GM18873 (cell line): Measurements from ENCODE around the gene SNRK.
A peak's percentile ranks its signal among the peaks of the same experiment; 100 is the strongest.

ENCODE experiments used
- ATAC-seq: cut with Tn5 transposase; IDR thresholded peaks from one replicate; pipeline ENCODE4 v1.9.1; 2021; ENCODE audit warnings: mild to moderate bottlenecking, moderate library complexity, moderate number of reproducible peaks; ENCODE audit not compliant: unreplicated experiment, low FRiP score

The SNRK gene

DNA sequence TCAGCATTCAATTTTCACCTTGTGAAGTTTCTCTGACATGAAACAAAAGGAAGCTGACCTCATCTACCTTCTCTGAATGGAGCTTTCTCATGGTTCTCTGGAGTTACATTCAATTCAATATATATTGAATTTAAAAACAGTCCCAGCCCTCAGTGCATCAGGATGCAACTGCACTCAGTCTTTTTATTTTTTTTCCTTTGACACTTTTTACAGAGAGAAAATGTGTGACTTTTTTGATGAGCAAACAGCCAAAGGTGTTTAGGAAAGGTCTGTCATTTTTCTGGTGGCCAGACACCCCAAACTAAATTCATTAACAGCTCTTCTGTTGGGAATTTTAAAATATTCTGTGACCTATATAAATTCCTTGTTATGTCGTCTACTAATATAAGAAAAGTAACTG lies 19.3 kb upstream of the SNRK start:
- ATAC-seq, result no peak

- ATAC-seq, result no peak
Observed at GRCh38 chr3:43268636-43269035, 17.7 kb upstream of the SNRK start.

GRCh38 chr3:43270078-43270477 lies 16.3 kb upstream of the SNRK start:
- ATAC-seq, result no peak

DNA sequence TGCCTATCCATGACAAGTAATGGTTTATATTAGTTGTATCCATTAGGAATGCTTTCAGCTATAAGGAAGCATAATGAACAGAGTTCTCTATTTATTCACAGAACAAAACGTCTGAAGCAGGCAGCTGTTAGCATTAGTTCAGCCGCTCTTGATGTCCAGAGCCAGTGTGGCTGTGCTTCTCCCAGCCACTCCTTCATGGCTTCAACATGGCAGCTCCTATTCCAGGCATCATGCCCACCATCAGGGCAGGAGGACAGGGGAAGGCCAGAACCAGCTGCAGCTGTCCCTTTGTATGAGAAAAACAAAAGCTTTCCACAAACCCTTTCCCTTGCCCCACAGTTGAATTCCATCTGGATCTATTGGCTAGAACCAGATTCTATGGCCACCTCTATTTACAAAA lies 12.9 kb upstream of the SNRK start:
- ATAC-seq, result no peak

- ATAC-seq, result no peak
Observed at GRCh38 chr3:43279082-43279481, 7.3 kb upstream of the SNRK start.

GRCh38 chr3:43279532-43279931 lies 6.8 kb upstream of the SNRK start:
- ATAC-seq, result no peak

GRCh38 chr3:43281020-43281419 lies 5.3 kb upstream of the SNRK start:
- ATAC-seq, result no peak

- no peak for ATAC-seq
Observed at GRCh38 chr3:43284171-43284570, 2.2 kb upstream of the SNRK start.

GRCh38 chr3:43285644-43286043 lies 696 bp upstream of the SNRK start:
- ATAC-seq, result no peak

DNA sequence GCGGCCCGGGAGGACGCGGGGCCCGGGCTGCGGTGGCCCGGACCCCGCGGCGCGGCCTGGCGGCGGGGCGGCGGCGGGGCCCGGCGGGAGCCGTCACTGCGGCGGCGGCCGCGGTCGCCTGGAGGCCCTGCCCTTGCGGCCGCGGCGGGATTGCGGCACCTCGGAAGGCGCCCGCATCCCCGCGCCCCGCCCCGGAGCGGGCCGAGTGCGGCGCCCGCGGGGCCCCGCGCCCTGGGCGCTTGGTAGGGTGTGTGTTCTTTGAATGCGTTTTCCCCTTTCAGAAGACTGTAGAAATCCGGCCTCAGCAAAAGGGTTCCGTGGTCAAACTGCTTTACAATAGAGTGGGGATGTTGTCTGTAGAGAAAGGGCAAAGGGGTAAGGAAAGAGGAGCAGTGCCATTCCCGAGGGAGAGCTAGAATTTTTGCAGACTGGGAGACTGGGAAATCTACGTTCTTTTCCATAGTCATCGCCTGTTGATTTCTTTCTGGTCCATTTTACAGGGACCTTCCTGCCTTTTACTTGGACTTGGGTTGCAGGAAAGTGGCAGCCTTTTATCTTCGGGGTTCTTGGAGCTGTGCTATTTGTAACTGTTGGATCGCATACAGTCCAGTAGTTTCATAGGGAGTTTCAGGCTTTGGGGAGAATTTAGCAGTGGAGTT lies 630 bp downstream of the SNRK start:
- peak; percentile 19 for ATAC-seq

GRCh38 chr3:43287500-43287873 lies 1.1 kb downstream of the SNRK start:
- no peak for ATAC-seq

GRCh38 chr3:43288366-43288765 lies 2.0 kb downstream of the SNRK start:
- ATAC-seq, result no peak

GRCh38 chr3:43288850-43289249 lies 2.5 kb downstream of the SNRK start:
- ATAC-seq, result no peak

- no peak for ATAC-seq
Observed at GRCh38 chr3:43289401-43289800, 3.1 kb downstream of the SNRK start.

- ATAC-seq, result no peak
Observed at GRCh38 chr3:43289841-43290470, 3.6 kb downstream of the SNRK start.

- ATAC-seq, result no peak
Observed at GRCh38 chr3:43290956-43291355, 4.6 kb downstream of the SNRK start.

DNA sequence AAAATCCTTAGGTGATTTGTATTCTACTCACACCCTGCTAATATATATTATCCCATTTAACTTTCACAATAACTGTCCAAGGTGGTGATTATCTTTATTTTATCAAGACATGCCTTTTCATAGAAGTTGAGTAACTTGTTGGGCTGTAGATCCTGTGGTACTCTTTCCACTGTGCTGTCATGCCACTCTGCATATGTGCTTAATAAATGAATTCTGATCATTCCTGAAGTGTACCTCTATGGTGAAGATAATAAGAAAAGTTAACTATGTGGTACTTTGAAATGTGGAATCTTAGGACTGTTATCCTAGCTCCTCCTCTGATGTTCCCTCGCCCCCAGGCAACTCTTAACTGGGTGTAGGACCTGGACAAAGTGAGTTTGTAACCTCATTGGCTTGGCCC lies 5.2 kb downstream of the SNRK start:
- no peak for ATAC-seq

GRCh38 chr3:43294975-43295374 lies 8.6 kb downstream of the SNRK start:
- ATAC-seq, result no peak

DNA sequence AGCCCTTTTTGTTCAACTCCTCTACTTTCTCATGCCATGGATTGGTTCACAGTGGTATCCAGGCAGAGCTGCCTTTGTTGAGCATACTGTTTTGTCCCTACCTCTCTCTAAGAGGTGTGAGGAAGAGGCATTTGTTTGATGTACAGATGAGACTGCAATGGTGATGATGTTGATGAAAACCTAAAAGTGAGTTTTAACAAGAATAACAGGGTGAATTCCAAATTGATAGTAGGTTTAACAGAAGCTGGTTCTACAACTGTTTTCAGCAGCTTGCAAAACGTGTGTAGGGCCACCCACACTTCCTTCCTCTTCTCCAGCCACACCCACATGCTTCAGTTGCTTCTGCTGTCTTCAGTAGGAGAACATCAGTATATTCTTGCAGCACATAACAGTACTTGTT lies 10.2 kb downstream of the SNRK start:
- peak; percentile 71 for ATAC-seq

GRCh38 chr3:43298292-43298691 lies 12.0 kb downstream of the SNRK start:
- ATAC-seq, result no peak

DNA sequence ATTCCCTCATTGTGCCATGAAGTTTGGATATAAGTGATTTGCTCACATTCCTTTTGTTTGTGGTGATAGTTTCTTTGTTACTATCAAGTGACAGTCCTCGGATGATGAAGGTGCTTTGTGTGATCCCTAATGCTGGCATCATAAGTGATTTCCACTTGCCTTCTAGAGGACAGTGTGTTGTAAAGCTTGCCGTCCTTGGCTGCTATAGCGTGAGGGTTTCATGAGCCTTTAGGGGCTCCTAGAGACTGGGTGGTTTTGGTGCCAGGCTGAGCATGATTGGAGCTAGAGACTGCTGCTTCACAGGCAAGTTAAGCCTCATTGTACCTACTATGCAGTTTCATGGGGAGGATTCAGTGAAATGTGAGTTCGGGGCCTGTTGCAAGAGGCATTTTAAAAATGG lies 12.4 kb downstream of the SNRK start:
- ATAC-seq, result no peak

DNA sequence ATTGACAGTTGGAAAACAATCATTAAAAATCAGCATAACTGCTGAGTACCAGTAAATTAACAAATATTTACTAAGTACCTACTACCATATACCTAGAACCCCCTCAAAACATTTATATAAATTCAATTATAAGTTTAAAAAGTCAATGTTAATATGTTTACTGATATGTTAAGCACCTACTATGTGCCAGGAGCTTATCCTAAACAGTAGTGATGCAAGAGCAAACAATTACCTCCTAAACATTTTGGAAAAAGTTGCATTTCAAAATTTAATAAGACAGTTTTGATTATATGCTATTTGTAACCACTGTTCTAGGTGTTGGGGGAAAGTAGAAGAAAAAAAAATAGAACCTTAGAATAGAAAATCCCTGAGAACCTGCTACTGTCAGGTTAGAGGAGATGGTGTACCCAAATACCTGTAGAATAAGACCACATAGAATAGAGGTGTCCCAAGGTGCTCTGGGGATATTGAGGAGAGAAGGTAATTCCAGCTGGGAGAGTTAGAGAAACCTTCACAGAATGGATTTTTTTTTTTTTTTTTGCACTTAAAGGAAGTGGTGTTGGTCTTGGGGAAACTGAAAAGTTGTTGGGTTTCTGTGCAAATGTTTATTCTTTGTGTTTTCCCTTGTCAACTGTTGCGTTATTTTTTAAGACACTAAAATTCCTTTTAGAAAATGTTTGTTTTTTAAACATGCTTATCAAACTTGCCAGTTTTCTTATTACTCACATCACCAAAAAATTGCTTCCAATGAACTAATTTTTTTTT lies 16.0 kb downstream of the SNRK start:
- no peak for ATAC-seq
